Parathyroid adenoma (tissue), 2 donors: Measurements from ENCODE around the gene TOMM7.

Experiments
- H2AFZ ChIP-seq: fragments of 300-600 bp; sonication (generic); one replicate; pipeline ENCODE4 v1.7.0; 2017; ENCODE audit warnings: antibody characterized with exemption, mild to moderate bottlenecking
- H3K27ac ChIP-seq: fragments of 300-600 bp; sonication (generic); one replicate; pipeline ENCODE4 v1.7.0; 2017
- H3K27me3 ChIP-seq: fragments of 300-600 bp; sonication (generic); one replicate; pipeline ENCODE4 v1.7.0; 2017; ENCODE audit warnings: low read length; ENCODE audit not compliant: control insufficient read depth, insufficient read depth
- H3K36me3 ChIP-seq: fragments of 300-600 bp; sonication (generic); one replicate; pipeline ENCODE4 v1.7.0; 2017; ENCODE audit warnings: low read length; ENCODE audit not compliant: control insufficient read depth, insufficient read depth
- H3K4me1 ChIP-seq: fragments of 300-600 bp; sonication (generic); one replicate; pipeline ENCODE4 v1.7.0; 2017; ENCODE audit warnings: control low read depth
- H3K4me2 ChIP-seq: fragments of 300-600 bp; sonication (generic); one replicate; pipeline ENCODE4 v1.7.0; 2017; ENCODE audit warnings: low read length
- H3K4me3 ChIP-seq: fragments of 300-600 bp; sonication (generic); one replicate; pipeline ENCODE4 v1.7.0; 2017; ENCODE audit warnings: low read depth, low read length
- H3K79me2 ChIP-seq: fragments of 300-600 bp; sonication (generic); one replicate; pipeline ENCODE4 v1.7.0; 2017; ENCODE audit warnings: control low read depth
- H3K9ac ChIP-seq: fragments of 300-600 bp; sonication (generic); one replicate; pipeline ENCODE4 v1.7.0; 2017; ENCODE audit warnings: mild to moderate bottlenecking
- H3K9me3 ChIP-seq: fragments of 300-600 bp; sonication (generic); one replicate; pipeline ENCODE4 v1.7.0; 2017; ENCODE audit warnings: low read length; ENCODE audit not compliant: control insufficient read depth
- TF ChIP-seq, protein P1 (sequence below): fragments of 300-600 bp; sonication (generic); IDR thresholded peaks from one replicate; pipeline ENCODE4 v1.7.0; 2017; ENCODE audit warnings: antibody characterized with exemption, mild to moderate bottlenecking
- donor health status: primary hyperparathyroidism.

TOMM7 gene

DNA sequence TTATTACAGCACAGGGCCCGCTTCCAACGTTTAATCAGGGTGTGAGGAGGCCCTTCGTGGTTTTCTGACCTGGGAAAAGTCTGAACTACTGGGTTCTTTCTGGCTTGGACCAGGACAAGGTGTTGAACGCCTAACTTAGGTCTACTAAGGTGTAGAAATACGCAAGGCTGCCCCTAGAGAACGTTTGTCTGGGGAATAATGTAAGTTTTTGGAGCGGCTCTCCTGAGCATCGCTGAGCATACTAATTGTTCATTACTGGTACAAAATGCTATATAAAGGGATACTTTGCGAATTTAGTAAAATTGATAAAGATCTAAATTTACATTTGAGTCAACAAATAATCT lies 32.4 kb upstream of the TOMM7 start:
- Histone ChIP-seq H3K9ac (no peak overlapping the region), H3K79me2 (no peaks in the 10 kb centered on the region), H3K27me3 (no peaks in the 10 kb centered on the region), H3K36me3 (no peaks in the 10 kb centered on the region), H3K9me3 (no peaks in the 10 kb centered on the region), H3K4me2 (peak overlapping the region; percentile 85), H3K4me3 (peak overlapping the region; percentile 91), H3K27ac (peak overlapping the region; percentile 6), H2AFZ (peak overlapping the region; percentile 96), H3K4me1 (no peaks in the 10 kb centered on the region)
- TF ChIP-seq, protein P1, sequence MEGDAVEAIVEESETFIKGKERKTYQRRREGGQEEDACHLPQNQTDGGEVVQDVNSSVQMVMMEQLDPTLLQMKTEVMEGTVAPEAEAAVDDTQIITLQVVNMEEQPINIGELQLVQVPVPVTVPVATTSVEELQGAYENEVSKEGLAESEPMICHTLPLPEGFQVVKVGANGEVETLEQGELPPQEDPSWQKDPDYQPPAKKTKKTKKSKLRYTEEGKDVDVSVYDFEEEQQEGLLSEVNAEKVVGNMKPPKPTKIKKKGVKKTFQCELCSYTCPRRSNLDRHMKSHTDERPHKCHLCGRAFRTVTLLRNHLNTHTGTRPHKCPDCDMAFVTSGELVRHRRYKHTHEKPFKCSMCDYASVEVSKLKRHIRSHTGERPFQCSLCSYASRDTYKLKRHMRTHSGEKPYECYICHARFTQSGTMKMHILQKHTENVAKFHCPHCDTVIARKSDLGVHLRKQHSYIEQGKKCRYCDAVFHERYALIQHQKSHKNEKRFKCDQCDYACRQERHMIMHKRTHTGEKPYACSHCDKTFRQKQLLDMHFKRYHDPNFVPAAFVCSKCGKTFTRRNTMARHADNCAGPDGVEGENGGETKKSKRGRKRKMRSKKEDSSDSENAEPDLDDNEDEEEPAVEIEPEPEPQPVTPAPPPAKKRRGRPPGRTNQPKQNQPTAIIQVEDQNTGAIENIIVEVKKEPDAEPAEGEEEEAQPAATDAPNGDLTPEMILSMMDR = no peak

DNA sequence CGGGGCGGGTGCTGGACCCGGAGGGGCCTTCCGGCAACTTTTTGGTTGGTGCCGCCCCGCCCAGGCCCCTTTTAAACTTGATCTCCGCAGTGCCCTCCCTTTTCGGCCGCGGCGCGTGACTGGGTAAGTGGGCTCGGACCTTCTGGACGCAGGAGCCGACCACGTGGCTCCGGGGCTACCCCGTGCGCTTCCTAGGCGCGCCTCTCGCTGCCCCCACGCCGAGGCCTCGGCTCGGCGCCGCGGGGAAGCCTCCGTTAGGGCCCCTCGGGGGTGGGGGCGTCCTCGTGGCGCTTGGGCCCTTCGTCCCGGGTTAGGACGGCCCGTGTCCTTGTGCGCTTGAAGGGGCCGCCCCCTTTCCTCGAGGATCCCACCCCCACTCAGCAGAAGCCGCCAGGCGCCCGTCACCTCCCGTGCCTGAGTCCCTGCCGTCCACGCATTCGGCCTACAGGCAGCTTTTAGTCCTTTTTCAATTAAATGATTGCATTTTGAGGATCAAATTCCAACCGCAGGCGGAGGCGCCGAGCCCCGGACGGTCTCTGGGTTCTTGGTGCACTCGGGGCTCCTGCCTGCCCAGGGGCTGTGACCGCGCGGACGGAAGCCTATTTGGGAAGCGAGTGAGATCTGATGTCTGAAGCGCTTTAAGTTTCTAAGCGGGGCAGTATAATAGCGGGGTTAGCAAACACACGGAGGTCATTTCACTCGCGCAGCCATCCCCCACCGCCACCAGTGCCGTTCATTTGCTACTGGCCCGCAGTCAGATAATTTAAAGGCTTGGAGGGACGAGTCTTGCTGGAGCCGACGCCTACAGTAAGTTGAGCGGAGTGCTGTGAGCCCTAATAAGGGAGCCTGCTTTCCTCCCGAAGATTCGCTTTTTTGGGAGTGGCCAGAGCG lies 31.8 kb upstream of the TOMM7 start:
- H3K27me3 ChIP-seq = no peaks in the 10 kb centered on the region
- H3K4me1 ChIP-seq = no peaks in the 10 kb centered on the region
- peak overlapping the region; percentile 91 for H3K4me3 ChIP-seq
- no peaks in the 10 kb centered on the region for H3K79me2 ChIP-seq
- H3K27ac ChIP-seq = peak overlapping the region; percentile 55
- no peaks in the 10 kb centered on the region for H3K9me3 ChIP-seq
- H2AFZ ChIP-seq = peak overlapping the region; percentile 96
- H3K4me2 ChIP-seq = peak overlapping the region; percentile 85
- TF ChIP-seq, protein P1 = peak; percentile 34
- no peaks in the 10 kb centered on the region for H3K36me3 ChIP-seq
- H3K9ac ChIP-seq = no peak overlapping the region

DNA sequence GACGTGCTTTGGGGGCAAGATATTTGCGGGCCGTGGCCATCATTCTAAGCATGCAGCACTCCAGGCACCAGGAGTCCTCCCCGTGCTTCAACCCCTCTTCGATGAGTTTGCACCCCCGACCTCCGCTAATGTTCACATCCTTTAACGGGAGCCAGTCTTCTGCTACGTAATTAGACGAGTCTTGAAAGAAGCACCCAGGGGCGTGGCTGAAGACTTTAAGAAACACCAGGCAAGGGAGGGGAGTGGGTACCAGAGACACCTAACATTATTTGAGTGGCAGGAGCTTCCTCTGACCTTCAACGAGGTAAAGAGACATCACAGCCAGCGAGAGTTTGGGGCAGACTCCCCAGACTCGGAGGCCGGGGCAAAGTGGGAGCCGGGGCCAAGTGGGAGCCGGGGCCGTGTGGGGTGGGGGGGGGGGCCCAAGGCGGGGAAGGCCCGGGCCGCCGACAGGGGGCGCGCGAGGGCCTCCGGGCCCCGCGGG lies 31.1 kb upstream of the TOMM7 start:
- Histone ChIP-seq H3K36me3 (no peaks in the 10 kb centered on the region), H3K79me2 (no peaks in the 10 kb centered on the region), H3K27ac (no peak overlapping the region), H3K9ac (no peak overlapping the region), H2AFZ (peak overlapping the region; percentile 96), H3K27me3 (no peaks in the 10 kb centered on the region), H3K4me1 (no peaks in the 10 kb centered on the region), H3K4me3 (peak overlapping the region; percentile 91), H3K4me2 (no peak overlapping the region), H3K9me3 (no peaks in the 10 kb centered on the region)
- TF ChIP-seq, protein P1 = no peak

DNA sequence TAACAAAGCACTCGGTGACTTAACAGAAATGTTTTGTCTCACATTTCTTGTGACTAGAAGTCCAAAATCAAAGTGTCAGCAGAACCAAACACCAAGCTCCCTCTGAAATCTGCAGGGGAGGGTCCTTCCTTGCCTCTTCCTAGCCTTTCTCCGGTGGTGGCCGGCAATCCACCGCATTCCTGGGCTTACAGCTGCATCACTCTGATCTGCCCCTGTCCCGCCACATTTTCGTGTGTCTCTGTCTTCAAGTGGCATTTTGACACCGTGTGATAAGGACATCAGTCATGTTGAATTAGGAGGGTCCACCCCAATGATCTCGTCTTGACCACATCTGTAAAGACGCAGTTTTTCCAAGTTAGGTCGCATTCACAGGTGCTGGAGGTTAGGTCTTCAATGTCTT lies 30.5 kb upstream of the TOMM7 start:
- Histone ChIP-seq H3K27me3 (no peaks in the 10 kb centered on the region), H3K27ac (no peak overlapping the region), H3K4me2 (no peak overlapping the region), H3K79me2 (no peaks in the 10 kb centered on the region), H3K9ac (no peak overlapping the region), H3K4me3 (no peak overlapping the region), H3K9me3 (no peaks in the 10 kb centered on the region), H3K4me1 (no peaks in the 10 kb centered on the region), H2AFZ (peak overlapping the region; percentile 88), H3K36me3 (no peaks in the 10 kb centered on the region)
- TF ChIP-seq, protein P1 = no peak
